A549 (cell line): ENCODE results near the gene JARID2.

Source experiments
- CHD2 ChIP-seq: fragments of 150-350 bp; IDR thresholded peaks from 2 replicates; pipeline ENCODE4 v1.6.1; 2014; ENCODE audit warnings: low read length; ENCODE audit not compliant: partially characterized antibody
- CHD4 ChIP-seq: fragments of 200-600 bp; sonication (generic); IDR thresholded peaks from 2 replicates; pipeline ENCODE4 v1.6.1; 2016; ENCODE audit warnings: antibody characterized with exemption, mild to moderate bottlenecking, borderline replicate concordance
- CTCF ChIP-seq: fragments of >200 bp; sonication (Bioruptor Twin); formaldehyde crosslinking; IDR thresholded peaks from 3 replicates; pipeline ENCODE4 v1.5.1; 2016
- JUNB ChIP-seq: fragments of >200 bp; sonication (Bioruptor Twin); formaldehyde crosslinking; IDR thresholded peaks from 2 replicates; pipeline ENCODE4 v1.6.1; 2016
- MAX ChIP-seq: IDR thresholded peaks from 2 replicates; pipeline ENCODE4 v1.6.1; 2012
- PBX3 ChIP-seq: IDR thresholded peaks from 2 replicates; pipeline ENCODE4 v1.6.1; 2012
- RFX5 ChIP-seq: fragments of 450-650 bp; IDR thresholded peaks from 2 replicates; pipeline ENCODE4 v1.7.1; 2014; ENCODE audit warnings: antibody characterized with exemption, mild to moderate bottlenecking, moderate library complexity

GRCh38 chr6:15395087-15395486 lies 149.2 kb downstream of the JARID2 start:
- TF ChIP-seq JUNB (no peak), CTCF (no peak), MAX (no peak), CHD2 (no peak), RFX5 (no peak), PBX3 (no peak), CHD4 (no peak)
